NCI-H526 (cell line): ENCODE measurements around the gene ST6GALNAC3.
"Not testable (repeated sequence)": the region's sequence is repeated elsewhere in the genome, so short reads cannot be mapped to it uniquely, and the experiment has no call there.

Experiments used
- DNase-seq, 2 experiments: peaks; one replicate each; lab custom pipeline; 2025; lab: John Stamatoyannopoulos, UW

Gene ST6GALNAC3

GRCh38 chr1:76635784-76636183 lies 561.2 kb downstream of the ST6GALNAC3 start:
- DNase-seq = no peak

DNA sequence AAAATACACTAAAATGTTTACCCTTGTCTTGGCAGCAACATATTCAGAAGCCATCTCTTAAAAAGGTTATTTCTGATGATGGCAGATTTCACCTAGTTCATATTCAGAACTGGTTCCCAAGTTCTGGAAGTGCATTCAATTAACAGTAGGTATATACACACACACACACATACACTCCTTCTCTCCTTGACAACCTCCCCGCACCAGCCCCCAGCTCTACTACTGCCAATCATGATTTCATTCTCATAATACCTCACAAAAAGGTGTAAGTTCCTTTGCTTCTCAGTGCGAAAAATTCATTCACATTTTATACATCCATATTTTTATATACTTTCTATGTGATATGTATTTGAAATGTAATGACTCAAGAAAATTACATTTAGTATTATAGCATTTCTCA lies 564.6 kb downstream of the ST6GALNAC3 start:
- DNase-seq = no peak

DNA sequence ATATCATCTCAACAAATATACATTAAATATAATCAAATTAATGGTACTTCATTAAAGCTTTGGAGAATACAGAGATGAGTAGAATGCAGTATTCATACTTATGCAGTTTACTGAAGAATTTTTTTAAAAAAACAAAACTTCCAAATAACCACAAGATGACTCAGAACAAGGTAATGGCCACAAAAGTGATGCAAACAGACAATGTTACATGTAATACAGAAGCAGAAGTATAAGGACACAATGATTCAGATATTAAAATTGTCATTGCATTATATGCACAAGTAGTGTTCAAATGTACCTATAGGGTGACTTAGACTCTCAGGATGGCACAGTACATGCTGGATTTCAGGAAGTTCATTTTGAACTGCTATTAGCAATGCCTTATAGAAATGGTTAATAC lies 565.5 kb downstream of the ST6GALNAC3 start:
- no peak for DNase-seq

DNA sequence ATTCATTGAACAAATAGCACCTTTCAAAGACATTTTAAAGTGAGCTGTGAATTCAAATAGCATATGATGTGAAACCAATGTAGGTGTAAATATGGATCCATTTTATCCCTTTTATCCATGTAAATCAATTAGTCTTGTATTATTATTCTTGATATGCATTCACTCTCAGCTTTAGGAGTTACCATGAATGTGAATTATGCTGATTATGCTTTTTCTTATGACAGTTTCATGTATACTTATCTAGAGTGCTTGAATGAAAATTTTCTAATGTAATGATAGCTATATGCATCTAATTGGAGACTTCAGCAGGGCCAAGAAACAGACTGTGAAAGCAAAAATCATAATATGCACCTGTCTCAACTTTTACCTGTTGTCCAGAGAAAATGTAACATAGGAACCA lies 566.2 kb downstream of the ST6GALNAC3 start:
- DNase-seq = no peak

GRCh38 chr1:76644139-76644538 lies 569.6 kb downstream of the ST6GALNAC3 start:
- DNase-seq = no peak

GRCh38 chr1:76652860-76653259 lies 578.3 kb downstream of the ST6GALNAC3 start:
- not testable (repeated sequence) for DNase-seq

DNA sequence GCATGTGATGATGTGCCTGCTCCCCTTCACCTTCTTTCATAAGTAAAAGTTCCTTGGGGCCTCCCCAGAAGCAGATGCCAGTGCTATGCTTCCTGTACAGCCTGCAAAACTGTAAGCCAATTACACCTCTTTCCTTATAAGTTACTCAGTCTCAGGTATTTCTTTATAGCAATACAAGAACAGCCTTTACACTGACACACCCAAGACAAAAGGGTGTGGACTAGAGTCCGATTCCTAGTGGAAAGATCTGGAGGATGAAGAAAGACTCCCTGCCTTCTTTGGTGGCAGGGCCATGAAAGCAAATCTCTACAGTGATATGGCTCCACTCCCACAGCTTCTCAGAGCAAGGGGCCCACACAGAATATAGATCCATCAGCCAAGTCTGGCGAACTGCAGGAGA lies 583.1 kb downstream of the ST6GALNAC3 start:
- no peak for DNase-seq

DNA sequence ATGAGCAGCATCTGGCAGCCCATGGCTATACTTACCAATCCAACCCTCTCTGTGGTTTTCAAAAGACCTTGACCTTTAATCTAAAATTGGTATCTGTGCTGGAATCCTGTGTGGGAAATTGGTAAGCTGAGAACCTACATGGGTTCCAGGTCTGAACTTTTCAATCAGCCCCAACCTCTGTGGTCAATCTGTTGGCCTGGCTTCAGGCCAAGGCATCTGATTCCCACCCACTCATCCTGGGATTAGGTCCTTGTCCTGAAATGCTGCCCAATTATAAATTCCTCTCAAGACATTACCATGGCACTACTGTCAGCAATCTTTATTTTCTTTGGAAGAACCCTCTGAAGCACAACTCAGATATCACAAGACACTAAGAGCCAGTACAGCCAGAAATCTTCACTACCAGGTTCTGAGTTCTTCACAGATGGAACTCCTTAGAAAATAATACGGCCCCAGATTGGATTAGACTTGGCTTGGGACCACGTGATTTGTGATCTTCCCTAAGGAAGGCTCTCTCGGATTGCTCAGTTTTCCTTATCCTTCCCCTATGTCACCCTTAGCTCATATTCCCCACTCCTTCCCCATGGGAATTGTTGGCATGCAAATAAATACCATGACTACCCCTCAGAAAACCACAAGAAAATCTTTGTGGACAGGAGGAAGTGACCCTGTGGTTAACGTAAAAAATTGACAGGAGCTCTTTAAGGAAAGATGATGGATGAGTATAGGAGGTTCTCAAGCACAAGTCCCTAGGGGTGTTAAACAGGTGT lies 584.8 kb downstream of the ST6GALNAC3 start:
- DNase-seq = peak; percentile 24 to 45

DNA sequence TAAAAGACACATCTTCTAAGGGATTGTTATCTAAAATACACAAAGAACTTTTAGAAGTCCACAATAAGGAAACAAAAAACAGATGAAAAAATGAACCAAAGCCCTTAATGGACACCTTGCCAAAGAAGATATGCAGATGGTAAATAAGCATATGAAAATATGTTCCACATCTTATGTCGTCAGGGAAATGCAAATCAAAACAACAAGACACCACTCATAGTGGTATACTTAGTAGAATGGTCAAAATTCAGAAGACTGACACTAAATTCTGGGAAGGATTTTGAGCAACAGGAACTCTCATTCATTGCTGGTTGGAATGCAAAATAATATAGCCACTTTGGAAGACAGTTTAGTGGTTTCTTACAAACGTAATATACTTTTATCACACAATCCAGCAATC lies 587.0 kb downstream of the ST6GALNAC3 start:
- no peak for DNase-seq

GRCh38 chr1:76666499-76666898 lies 592.0 kb downstream of the ST6GALNAC3 start:
- no peak for DNase-seq

DNA sequence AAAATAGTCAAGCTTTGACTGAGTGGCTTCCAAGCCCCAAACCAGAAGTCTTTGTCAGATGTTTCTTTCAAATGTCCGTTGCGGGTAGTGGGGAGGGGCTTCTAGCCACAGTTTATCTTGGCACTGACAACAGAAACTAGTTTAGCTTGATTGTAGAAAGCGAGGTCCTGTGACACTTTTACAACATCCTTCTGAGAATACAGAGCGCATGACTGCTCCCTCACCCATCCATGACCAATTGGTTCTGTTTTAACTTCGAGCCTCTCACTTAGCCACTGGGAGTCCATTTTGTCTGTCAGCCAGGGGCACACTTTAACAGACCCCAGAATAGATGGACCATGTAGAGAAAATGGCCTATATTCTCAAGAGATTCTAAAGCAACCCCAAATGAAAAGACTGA lies 593.5 kb downstream of the ST6GALNAC3 start:
- DNase-seq = peak in 1 of 2 experiments; percentile 18

- no peak for DNase-seq
Measured at GRCh38 chr1:76669131-76669530, 594.6 kb downstream of the ST6GALNAC3 start.

GRCh38 chr1:76669624-76670315 lies 595.2 kb downstream of the ST6GALNAC3 start:
- DNase-seq = no peak

DNA sequence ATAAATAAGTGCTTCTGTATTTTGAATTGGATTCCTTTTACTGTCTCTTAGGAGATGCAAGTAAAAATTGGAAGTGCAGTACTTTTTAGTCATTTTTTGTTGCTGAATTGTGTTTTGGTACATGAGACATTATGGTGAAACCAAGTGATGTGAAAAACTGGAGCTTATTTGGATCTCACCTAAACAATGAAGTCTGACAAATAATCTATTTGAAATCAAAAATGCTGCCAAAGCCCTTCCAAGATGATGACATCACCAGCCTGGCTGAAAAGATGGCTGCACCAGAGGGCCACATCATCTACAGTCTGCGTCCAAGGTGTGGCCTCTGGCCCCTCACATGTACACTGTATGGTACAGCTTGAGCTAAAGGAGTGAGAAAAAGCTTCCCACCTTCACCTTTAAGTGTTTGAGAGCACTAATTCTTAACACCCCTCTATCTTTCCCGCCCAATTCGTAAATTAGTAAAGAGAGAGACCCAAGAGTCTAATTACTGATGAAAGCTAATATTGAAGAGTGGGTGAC lies 600.2 kb downstream of the ST6GALNAC3 start:
- no peak for DNase-seq

DNA sequence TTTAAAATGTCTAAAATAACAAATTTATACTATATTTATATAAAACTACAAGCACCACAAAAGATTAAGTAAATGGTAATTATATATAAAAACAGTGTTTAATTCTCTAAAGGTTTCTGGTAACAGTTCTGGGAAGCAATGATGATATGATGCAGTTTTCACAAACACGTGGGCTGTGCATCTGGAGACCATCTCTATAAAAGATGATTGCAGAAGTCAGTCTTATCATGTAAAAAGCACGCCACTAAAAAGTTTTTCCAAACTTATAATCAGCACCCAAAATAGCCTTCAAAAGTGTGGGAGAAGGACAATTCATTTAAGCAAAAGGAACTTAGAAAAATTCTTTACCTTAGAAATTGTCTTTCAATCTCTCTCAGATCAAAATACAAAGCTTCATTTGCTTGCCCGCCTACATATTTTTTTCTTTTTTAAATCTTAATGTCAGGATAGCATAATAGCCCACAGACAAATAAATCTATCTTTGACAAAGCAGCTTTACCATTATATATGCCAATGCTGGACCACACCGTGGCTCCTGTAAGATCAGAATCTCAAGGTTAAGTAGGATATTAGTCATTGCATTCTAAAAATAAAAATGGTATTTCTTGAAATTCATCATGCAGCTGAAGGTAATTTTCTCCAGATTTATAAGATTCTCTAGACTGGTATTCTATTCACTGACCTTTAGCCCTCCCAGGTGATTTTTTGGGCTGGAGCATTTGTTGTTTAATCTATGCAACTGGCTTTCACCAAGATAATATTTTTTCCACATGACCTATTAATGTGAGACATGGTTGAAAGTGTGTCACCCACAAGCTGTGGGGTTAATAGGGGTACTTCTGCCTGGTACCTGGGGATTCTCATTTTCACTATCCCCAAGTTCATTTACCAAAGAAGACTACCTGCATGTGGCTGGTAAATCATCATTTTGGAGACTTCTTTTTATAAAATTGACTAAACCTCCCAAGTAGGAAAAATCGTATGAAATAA lies 603.2 kb downstream of the ST6GALNAC3 start:
- DNase-seq = no peak

DNA sequence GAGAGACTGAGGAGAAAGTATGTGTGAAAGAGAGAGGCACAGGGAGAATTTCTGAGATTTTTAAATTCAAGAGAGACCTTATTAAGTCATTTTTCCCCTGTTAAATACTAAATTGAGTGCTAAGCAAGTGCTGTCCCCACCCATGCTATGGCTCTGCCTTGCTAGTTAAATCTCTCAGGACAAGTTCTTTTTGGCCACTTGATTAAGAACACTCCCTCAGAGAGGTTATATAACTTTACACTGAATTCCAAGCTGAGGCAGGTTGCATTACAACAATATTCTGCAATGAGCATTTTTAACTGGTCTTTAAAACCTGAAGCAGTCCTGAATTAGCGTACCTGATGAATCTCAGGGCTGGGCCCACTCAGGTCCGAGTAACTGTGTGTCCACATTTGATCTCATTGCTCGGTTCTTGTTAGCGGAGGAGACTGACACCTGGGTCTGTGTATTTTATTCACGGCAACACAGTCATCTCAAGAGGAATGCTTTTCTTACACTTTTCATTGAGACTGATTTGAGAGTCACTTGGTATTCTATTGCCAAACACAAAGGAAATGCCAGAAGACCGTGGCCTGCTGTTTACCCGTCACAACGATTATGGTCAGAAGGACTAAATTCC lies 605.1 kb downstream of the ST6GALNAC3 start:
- DNase-seq = no peak

DNA sequence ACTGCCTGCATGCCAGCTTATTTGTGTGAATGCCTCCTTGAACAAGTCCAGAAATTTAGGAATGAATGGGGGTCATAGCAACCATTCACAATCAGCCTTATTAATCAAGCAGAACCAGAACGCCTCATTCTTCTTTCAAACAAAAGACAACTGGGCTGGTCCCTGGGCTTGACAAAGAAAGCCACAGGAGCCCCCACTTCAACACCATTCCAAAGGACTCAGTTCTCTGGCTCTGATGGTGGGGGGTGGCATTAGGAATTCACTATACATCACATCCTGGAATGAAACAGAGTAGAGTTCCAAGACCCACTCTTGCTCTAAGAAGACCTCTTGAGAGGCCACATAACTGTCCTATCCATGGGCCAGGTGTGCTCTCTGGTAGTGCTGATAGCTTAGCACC lies 606.1 kb downstream of the ST6GALNAC3 start:
- no peak for DNase-seq

- DNase-seq = no peak
Measured at GRCh38 chr1:76682138-76682537, 607.6 kb downstream of the ST6GALNAC3 start.
